ENCODE data around the gene COX4I2.

Gene COX4I2

DNA sequence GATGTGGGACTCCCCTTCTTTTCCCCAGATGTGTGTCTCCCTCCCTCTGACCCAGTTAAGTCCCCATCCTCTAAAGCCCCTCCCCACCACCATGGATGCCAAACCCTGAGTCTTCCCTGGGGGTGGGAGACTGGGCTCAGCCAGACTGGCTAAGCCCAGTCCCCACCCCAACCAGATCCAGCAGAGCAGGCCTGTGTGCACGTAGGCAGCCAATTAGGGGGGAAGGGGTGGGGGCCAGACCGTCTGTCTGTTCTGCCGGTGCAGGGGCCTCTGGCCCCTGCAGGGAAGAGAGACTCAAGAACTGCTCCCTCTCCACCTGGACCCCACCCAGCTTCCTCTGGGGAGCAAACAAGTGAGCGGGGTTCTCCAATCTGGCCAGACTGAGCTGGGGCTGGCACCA is 605 bp downstream of the COX4I2 start:
- no peaks in the 10 kb centered on the region for H3K36me3 ChIP-seq (replicated peaks)
- in situ Hi-C loops (cut with HindIII; ENCODE audit: low pct_ligation_motif_present, low sequenced_read_pairs): no loop called here
- TF ChIP-seq, protein P1, sequence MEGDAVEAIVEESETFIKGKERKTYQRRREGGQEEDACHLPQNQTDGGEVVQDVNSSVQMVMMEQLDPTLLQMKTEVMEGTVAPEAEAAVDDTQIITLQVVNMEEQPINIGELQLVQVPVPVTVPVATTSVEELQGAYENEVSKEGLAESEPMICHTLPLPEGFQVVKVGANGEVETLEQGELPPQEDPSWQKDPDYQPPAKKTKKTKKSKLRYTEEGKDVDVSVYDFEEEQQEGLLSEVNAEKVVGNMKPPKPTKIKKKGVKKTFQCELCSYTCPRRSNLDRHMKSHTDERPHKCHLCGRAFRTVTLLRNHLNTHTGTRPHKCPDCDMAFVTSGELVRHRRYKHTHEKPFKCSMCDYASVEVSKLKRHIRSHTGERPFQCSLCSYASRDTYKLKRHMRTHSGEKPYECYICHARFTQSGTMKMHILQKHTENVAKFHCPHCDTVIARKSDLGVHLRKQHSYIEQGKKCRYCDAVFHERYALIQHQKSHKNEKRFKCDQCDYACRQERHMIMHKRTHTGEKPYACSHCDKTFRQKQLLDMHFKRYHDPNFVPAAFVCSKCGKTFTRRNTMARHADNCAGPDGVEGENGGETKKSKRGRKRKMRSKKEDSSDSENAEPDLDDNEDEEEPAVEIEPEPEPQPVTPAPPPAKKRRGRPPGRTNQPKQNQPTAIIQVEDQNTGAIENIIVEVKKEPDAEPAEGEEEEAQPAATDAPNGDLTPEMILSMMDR (IDR thresholded peaks at IDR 0.05; ENCODE audit: low read depth, low read length, missing control alignments): no peak
- peaks cover 5% of the 10 kb centered on the region for H3K27me3 ChIP-seq (replicated peaks)
- no peak overlapping the region for H3K4me3 ChIP-seq (ENCODE audit: low read depth, low read length)
- DNase-seq: no peak
- no peak overlapping the region for H3K27ac ChIP-seq

DNA sequence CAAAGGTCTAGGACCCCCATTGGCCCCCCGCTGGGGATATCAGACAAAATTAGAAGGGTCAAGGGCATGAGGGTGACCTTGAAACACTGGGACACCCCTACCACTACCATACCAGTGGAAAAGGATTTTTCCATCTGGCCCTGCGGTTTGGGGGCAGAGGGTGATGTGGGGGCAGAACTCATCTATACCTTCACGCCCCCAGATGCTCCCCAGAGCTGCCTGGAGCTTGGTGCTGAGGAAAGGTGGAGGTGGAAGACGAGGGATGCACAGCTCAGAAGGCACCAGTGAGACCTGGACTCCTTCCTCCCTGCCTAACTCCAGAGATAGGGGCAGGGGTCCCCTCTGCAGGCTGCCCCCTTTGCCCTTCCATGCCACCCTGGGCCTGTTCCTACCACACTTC is 1.1 kb downstream of the COX4I2 start:
- Histone ChIP-seq H3K36me3 (replicated peaks) (no peaks in the 10 kb centered on the region), H3K27me3 (replicated peaks) (peaks cover 5% of the 10 kb centered on the region), H3K27ac (no peak overlapping the region), H3K4me3 (ENCODE audit: low read depth, low read length) (no peak overlapping the region)
- TF ChIP-seq, protein P1 (IDR thresholded peaks at IDR 0.05; ENCODE audit: low read depth, low read length, missing control alignments): no peak
- in situ Hi-C loops (cut with HindIII; ENCODE audit: low pct_ligation_motif_present, low sequenced_read_pairs): no loop called here
- no peak for DNase-seq

DNA sequence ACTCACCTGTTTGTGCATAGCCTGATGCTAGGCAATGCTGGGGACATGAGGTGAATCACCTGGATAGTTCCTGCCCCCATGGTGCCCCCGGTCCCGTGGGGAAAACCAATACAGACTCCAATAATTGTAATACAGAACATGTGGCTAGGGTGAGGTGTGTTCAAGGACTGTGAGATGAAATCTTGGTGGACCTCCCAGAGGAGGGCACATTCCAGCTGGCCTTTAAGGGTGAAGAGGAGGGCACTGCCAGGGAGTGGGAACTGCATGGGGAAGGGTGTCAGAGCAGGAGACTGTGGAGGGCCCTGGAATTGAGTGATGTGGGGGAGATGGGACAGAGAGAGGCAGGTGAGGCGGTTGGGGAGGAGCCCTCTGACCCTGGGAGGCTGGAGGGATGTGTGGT is 2.5 kb downstream of the COX4I2 start:
- Histone ChIP-seq H3K27ac (no peak overlapping the region), H3K36me3 (replicated peaks) (no peaks in the 10 kb centered on the region), H3K4me3 (ENCODE audit: low read depth, low read length) (no peak overlapping the region), H3K27me3 (replicated peaks) (peaks cover 5% of the 10 kb centered on the region)
- in situ Hi-C loops (cut with HindIII; ENCODE audit: low pct_ligation_motif_present, low sequenced_read_pairs): no loop called here
- DNase-seq: no peak
- TF ChIP-seq, protein P1 (IDR thresholded peaks at IDR 0.05; ENCODE audit: low read depth, low read length, missing control alignments): no peak

DNA sequence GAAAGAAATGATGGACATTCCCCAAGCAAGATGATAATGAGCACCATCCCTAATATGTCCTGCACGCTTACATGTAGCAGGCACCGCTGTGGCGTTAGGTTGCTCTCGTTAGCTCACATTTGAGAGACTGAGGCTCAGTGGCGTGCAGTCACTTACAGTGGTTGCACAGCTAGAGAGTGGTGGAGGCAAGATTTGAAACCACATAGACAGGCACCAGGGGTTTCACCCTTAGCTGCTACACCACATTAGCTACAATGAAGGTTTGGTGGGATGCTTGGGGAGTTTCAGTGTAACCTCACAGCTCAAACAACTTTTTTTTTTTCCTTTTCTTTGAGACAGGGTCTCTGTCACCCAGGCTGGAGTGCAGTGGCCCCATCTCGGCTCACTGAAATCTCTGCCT is 3.7 kb downstream of the COX4I2 start:
- peaks cover 5% of the 10 kb centered on the region for H3K27me3 ChIP-seq (replicated peaks)
- H3K27ac ChIP-seq: no peak overlapping the region
- DNase-seq: no peak
- no peak overlapping the region for H3K4me3 ChIP-seq (ENCODE audit: low read depth, low read length)
- TF ChIP-seq, protein P1 (IDR thresholded peaks at IDR 0.05; ENCODE audit: low read depth, low read length, missing control alignments): no peak
- in situ Hi-C loops (cut with HindIII; ENCODE audit: low pct_ligation_motif_present, low sequenced_read_pairs): no loop called here
- no peaks in the 10 kb centered on the region for H3K36me3 ChIP-seq (replicated peaks)

DNA sequence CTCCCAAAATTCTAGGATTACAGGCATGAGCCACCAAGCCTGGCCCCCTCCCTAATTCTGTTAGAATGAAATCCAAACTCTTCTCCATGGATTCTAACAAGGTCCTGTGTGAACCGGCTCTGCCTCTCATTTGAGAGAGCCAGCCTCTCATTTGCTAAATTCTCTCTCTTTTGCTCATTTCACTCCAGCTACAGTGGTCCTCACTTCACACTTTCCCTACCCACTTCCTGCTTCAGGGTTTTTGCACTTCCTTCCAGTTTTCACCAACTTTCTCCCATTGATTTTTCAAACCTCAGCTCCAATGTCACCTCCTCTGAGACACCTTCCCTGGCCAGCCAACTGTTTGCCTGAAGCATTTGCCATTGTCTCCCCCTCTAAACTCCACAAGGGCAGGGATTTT is 5.1 kb downstream of the COX4I2 start:
- TF ChIP-seq, protein P1 (IDR thresholded peaks at IDR 0.05; ENCODE audit: low read depth, low read length, missing control alignments): no peak
- no peak overlapping the region for H3K4me3 ChIP-seq (ENCODE audit: low read depth, low read length)
- H3K27ac ChIP-seq: no peak overlapping the region
- peaks cover under 1% of the 10 kb centered on the region for H3K27me3 ChIP-seq (replicated peaks)
- no peak for DNase-seq
- in situ Hi-C loops (cut with HindIII; ENCODE audit: low pct_ligation_motif_present, low sequenced_read_pairs): no loop called here
- H3K36me3 ChIP-seq (replicated peaks): no peaks in the 10 kb centered on the region

DNA sequence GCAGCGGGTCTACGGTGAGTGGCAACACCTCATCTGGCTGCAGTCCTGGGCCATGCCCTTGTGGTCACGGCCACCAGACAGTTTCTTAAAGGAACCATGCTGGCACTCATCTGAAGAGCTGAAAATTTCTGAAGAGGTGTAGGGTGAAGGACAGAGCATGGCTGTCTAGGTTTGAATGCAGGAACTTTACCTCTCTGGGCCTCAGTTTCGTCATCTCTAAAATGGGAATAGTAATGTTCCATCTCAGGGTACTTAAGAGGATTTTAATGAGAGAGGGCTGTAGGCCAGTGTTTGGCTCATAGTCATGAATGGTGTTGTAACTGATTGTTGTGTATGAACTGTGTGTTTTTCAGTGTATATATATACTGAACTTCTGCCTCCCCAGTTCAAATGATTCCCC is 5.8 kb downstream of the COX4I2 start:
- Histone ChIP-seq H3K27me3 (replicated peaks) (no peaks in the 10 kb centered on the region), H3K36me3 (replicated peaks) (no peaks in the 10 kb centered on the region), H3K27ac (no peak overlapping the region), H3K4me3 (ENCODE audit: low read depth, low read length) (no peak overlapping the region)
- TF ChIP-seq, protein P1 (IDR thresholded peaks at IDR 0.05; ENCODE audit: low read depth, low read length, missing control alignments): no peak
- DNase-seq: no peak
- in situ Hi-C loops (cut with HindIII; ENCODE audit: low pct_ligation_motif_present, low sequenced_read_pairs): no loop called here
